Keratinocyte (primary cell): ENCODE results near the gene BBLN. TPM values are rescaled to one million over a fixed set of nuclear protein-coding genes. Genes with fewer than 3 reads are reported as not detected.
A peak's percentile ranks its signal among the peaks of the same experiment; 100 is the strongest.
"Not testable (repeated sequence)": the region's sequence is repeated elsewhere in the genome, so short reads cannot be mapped to it uniquely, and the experiment has no call there.

Experiments
- DNase-seq: peaks from one replicate; pipeline ENCODE4 v3.0.0-alpha.2; 2011; ENCODE audit warnings: low read depth, missing footprints, low spot score
- FAIRE-seq: peaks from 2 replicates; lab custom pipeline; 2011; peaks lifted over from hg19 to GRCh38; lab: Jason Lieb, UNC
- H2AFZ ChIP-seq: 2 replicates; pipeline ENCODE4 v1.6.0; 2012; ENCODE audit warnings: low read length, control low read depth, inconsistent platforms; ENCODE audit not compliant: control insufficient read depth
- H3K27ac ChIP-seq: 2 replicates; pipeline ENCODE4 v1.5.1; 2011; ENCODE audit warnings: low read length; ENCODE audit not compliant: control insufficient read depth, insufficient read depth
- H3K27me3 ChIP-seq: 3 replicates; pipeline ENCODE4 v1.6.0; 2011; ENCODE audit warnings: low read length; ENCODE audit not compliant: control insufficient read depth, insufficient read depth; ENCODE audit errors: extremely low read depth
- H3K36me3 ChIP-seq, 2 experiments: 2 replicates in 1 of 2; 3 replicates in 1 of 2; pipeline ENCODE4 v1.5.1; 2011; ENCODE audit warnings: low read length in 2 of 2, mild to moderate bottlenecking in 1 of 2; ENCODE audit not compliant: control insufficient read depth in 2 of 2, insufficient read depth in 2 of 2; ENCODE audit errors: extremely low read depth in 1 of 2
- H3K4me1 ChIP-seq: 3 replicates; pipeline ENCODE4 v1.5.1; 2011; ENCODE audit warnings: low read length; ENCODE audit not compliant: control insufficient read depth, insufficient read depth; ENCODE audit errors: extremely low read depth
- H3K4me2 ChIP-seq: 3 replicates; pipeline ENCODE4 v1.6.0; 2011; ENCODE audit warnings: low read depth, low read length; ENCODE audit not compliant: control insufficient read depth, insufficient read depth; ENCODE audit errors: extremely low read depth
- H3K4me3 ChIP-seq, 3 experiments: fragments of 200-600 bp in 1 of 3; sonication (generic) in 1 of 3; 2 replicates in 2 of 3; 3 replicates in 1 of 3; pipeline ENCODE4 v1.5.1; 2011 to 2016; ENCODE audit warnings: low read length in 3 of 3, mild to moderate bottlenecking in 3 of 3, control low read depth in 2 of 3, inconsistent platforms in 1 of 3, low read depth in 1 of 3, mixed read lengths in 1 of 3, mixed run types in 1 of 3, moderate library complexity in 1 of 3; ENCODE audit not compliant: control insufficient read depth in 2 of 3, insufficient read depth in 2 of 3; ENCODE audit errors: extremely low read depth in 1 of 3
- H3K79me2 ChIP-seq: 2 replicates; pipeline ENCODE4 v1.6.0; 2012; ENCODE audit warnings: low read length; ENCODE audit not compliant: control insufficient read depth, insufficient read depth
- H3K9ac ChIP-seq: 3 replicates; pipeline ENCODE4 v1.6.0; 2011; ENCODE audit warnings: low read length; ENCODE audit not compliant: control insufficient read depth, insufficient read depth; ENCODE audit errors: extremely low read depth
- H3K9me1 ChIP-seq: 3 replicates; pipeline ENCODE4 v1.6.0; 2011; ENCODE audit warnings: low read length; ENCODE audit not compliant: control insufficient read depth, insufficient read depth; ENCODE audit errors: extremely low read depth
- H3K9me3 ChIP-seq: 2 replicates; pipeline ENCODE4 v1.5.1; 2012; ENCODE audit warnings: low read depth, low read length; ENCODE audit not compliant: control insufficient read depth
- H4K20me1 ChIP-seq: 3 replicates; pipeline ENCODE4 v1.6.0; 2011; ENCODE audit warnings: low read length; ENCODE audit not compliant: control insufficient read depth, insufficient read depth; ENCODE audit errors: extremely low read depth
- CTCF ChIP-seq, 3 experiments: IDR thresholded peaks in 1 of 3; conservative IDR thresholded peaks in 1 of 3; optimal IDR thresholded peaks in 1 of 3; 2 replicates in 2 of 3; 3 replicates in 1 of 3; pipeline versions ENCODE3 to v1.5.1; 2011; ENCODE audit warnings: low read length in 3 of 3, mild to moderate bottlenecking in 3 of 3, moderate library complexity in 2 of 3, control low read depth in 1 of 3, inconsistent platforms in 1 of 3; ENCODE audit not compliant: insufficient read depth in 2 of 3; ENCODE audit errors: extremely low read depth in 1 of 3
- EZH2 ChIP-seq: IDR thresholded peaks from one replicate; pipeline ENCODE4 v1.6.1; 2012; ENCODE audit warnings: inconsistent platforms, mild to moderate bottlenecking, low read length, moderate library complexity
- dilution Hi-C: fragments of 300-500 bp; cut with MboI; formaldehyde crosslinking; loops from one replicate; pipeline ENCODE4 v1.7.0; 2020; ENCODE audit warnings: low sequenced_read_pairs; ENCODE audit not compliant: extremely low pct_ligation_motif_present
- polyA plus RNA-seq, 5 experiments: library from polyadenylated mRNA; depleted of rRNA in 3 of 5; stranded (reverse) in 3 of 5; stranded (forward) in 1 of 5; unstranded in 1 of 5; fragments of >200 nt; gene quantifications; 1 replicate in 1 of 5; 2 replicates in 3 of 5; 3 replicates in 1 of 5; pipeline versions ENCODE4 v1.2.1 to v1.2.3, GENCODE V29; 2011 to 2012; ENCODE audit warnings: missing spikeins in 2 of 5, low read depth in 1 of 5, low replicate concordance in 1 of 5

Gene BBLN
- polyA plus RNA-seq, 1 donor (not counting 4 experiments of a cell fraction or from before 2014, with no cell fraction given), result 35.9 TPM

- peaks cover 9% of the 10 kb centered on the region in 2 experiments for H3K36me3 ChIP-seq
- H4K20me1 ChIP-seq, result peaks cover 3% of the 10 kb centered on the region
- H3K27me3 ChIP-seq, result no peaks in the 10 kb centered on the region
- peak overlapping the region; percentile 94 for H3K27ac ChIP-seq
- H3K4me1 ChIP-seq, result peaks cover 11% of the 10 kb centered on the region
- TF ChIP-seq CTCF (optimal IDR thresholded peaks at IDR 0.05 in 1 of 3, IDR thresholded peaks at IDR 0.05 in 1 of 3, conservative IDR thresholded peaks at IDR 0.05 in 1 of 3; ENCODE audit: extremely low read depth in 1 of 3, insufficient read depth in 2 of 3, low read length in 3 of 3) (no peak), EZH2 (no peak)
- peak overlapping the region; percentile 92 for H3K9ac ChIP-seq
- no peaks in the 10 kb centered on the region for H3K9me1 ChIP-seq
- peaks cover 26% of the 10 kb centered on the region for H3K79me2 ChIP-seq
- FAIRE-seq (no peak), DNase-seq (no peak)
- peak overlapping the region; percentile 80 to 93 (median 93) for H3K4me3 ChIP-seq
- peak overlapping the region; percentile 88 for H2AFZ ChIP-seq
- dilution Hi-C loops, result no loop called here
- H3K9me3 ChIP-seq, result no peaks in the 10 kb centered on the region
- H3K4me2 ChIP-seq, result peak overlapping the region; percentile 91
Measured at GRCh38 chr9:128128836-128129590, 31.1 kb upstream of the BBLN start.

GRCh38 chr9:128129976-128130590 is 30.0 kb upstream of the BBLN start:
- DNase-seq, H3K9ac ChIP-seq, H4K20me1 ChIP-seq, H3K4me3 ChIP-seq, FAIRE-seq, H3K27ac ChIP-seq, H3K9me3 ChIP-seq, H3K36me3 ChIP-seq, H3K27me3 ChIP-seq, H3K9me1 ChIP-seq, H2AFZ ChIP-seq, dilution Hi-C loops, H3K4me2 ChIP-seq: not testable (repeated sequence)
- Histone ChIP-seq H3K79me2 (peaks cover 21% of the 10 kb centered on the region), H3K4me1 (peaks cover 11% of the 10 kb centered on the region)

GRCh38 chr9:128130651-128131050 is 29.4 kb upstream of the BBLN start:
- dilution Hi-C loops, DNase-seq, H3K27me3 ChIP-seq: not testable (repeated sequence)

GRCh38 chr9:128131346-128131745 is 28.7 kb upstream of the BBLN start:
- dilution Hi-C loops, H3K9ac ChIP-seq, DNase-seq, H3K4me3 ChIP-seq, H3K9me3 ChIP-seq, H3K4me1 ChIP-seq, FAIRE-seq, H2AFZ ChIP-seq, H4K20me1 ChIP-seq, H3K27ac ChIP-seq, H3K36me3 ChIP-seq, H3K27me3 ChIP-seq, H3K4me2 ChIP-seq, H3K79me2 ChIP-seq, H3K9me1 ChIP-seq: not testable (repeated sequence)

More at GRCh38 chr9:128130651-128131050, 29.4 kb upstream of the BBLN start:
- not testable (repeated sequence) for H4K20me1 ChIP-seq, H2AFZ ChIP-seq, H3K9me3 ChIP-seq, H3K9ac ChIP-seq, H3K36me3 ChIP-seq, H3K27ac ChIP-seq, H3K4me3 ChIP-seq, H3K9me1 ChIP-seq, H3K4me2 ChIP-seq, FAIRE-seq
- Histone ChIP-seq H3K79me2 (peaks cover 16% of the 10 kb centered on the region), H3K4me1 (peaks cover 12% of the 10 kb centered on the region)
